NCI-H69 (cell line): ENCODE measurements around the gene NARS2.
A peak's percentile ranks its signal among the peaks of the same experiment; 100 is the strongest.

Experiments used
- DNase-seq: peaks from one replicate; lab custom pipeline; 2025; lab: John Stamatoyannopoulos, UW

The NARS2 gene

GRCh38 chr11:78432956-78433355 is 141.7 kb downstream of the NARS2 start:
- DNase-seq = no peak

- peak; percentile 46 for DNase-seq
Observed at GRCh38 chr11:78432058-78432515, 142.6 kb downstream of the NARS2 start.

- DNase-seq = no peak
Observed at GRCh38 chr11:78429660-78430059, 145.0 kb downstream of the NARS2 start.

GRCh38 chr11:78429209-78429608 is 145.5 kb downstream of the NARS2 start:
- no peak for DNase-seq

- DNase-seq = no peak
Observed at GRCh38 chr11:78428773-78429172, 145.9 kb downstream of the NARS2 start.

- no peak for DNase-seq
Observed at GRCh38 chr11:78428266-78428636, 146.4 kb downstream of the NARS2 start.

- DNase-seq = no peak
Observed at GRCh38 chr11:78427615-78428265, 146.9 kb downstream of the NARS2 start.

- no peak for DNase-seq
Observed at GRCh38 chr11:78426845-78427244, 147.8 kb downstream of the NARS2 start.

- DNase-seq = no peak
Observed at GRCh38 chr11:78425399-78426070, 149.1 kb downstream of the NARS2 start.

GRCh38 chr11:78424334-78425270 is 150.1 kb downstream of the NARS2 start:
- peak; percentile 53 for DNase-seq

- no peak for DNase-seq
Observed at GRCh38 chr11:78423241-78423640, 151.4 kb downstream of the NARS2 start.

- peak; percentile 73 for DNase-seq
Observed at GRCh38 chr11:78420796-78421209, 153.9 kb downstream of the NARS2 start.

GRCh38 chr11:78420255-78420764 is 154.4 kb downstream of the NARS2 start:
- peak; percentile 85 for DNase-seq

- DNase-seq = peak; percentile 32
Observed at GRCh38 chr11:78419327-78419726, 155.3 kb downstream of the NARS2 start.

- peak; percentile 60 for DNase-seq
Observed at GRCh38 chr11:78418584-78419211, 156.0 kb downstream of the NARS2 start.

GRCh38 chr11:78417888-78418583 is 156.6 kb downstream of the NARS2 start:
- DNase-seq = peak; percentile 98

- peak; percentile 93 for DNase-seq
Observed at GRCh38 chr11:78417175-78417887, 157.3 kb downstream of the NARS2 start, which contains the start of gene GAB2. GAB2 (minus strand) TSS chr11:78417820; CDS start chr11:78417720, 100 bp downstream.

GRCh38 chr11:78416285-78417174 is 158.1 kb downstream of the NARS2 start:
- peak; percentile 92 for DNase-seq

GRCh38 chr11:78415338-78415737 is 159.3 kb downstream of the NARS2 start:
- no peak for DNase-seq
